Activated naive CD4-positive, alpha-beta T cell treated with anti-CD3 and anti-CD28 coated beads, Interleukin-2, amount 10 ng/mL, durations not matched to agents 7 days and 5 days (primary cell): Measurements from ENCODE around the gene FAM180B.
"Not testable (repeated sequence)": the region's sequence is repeated elsewhere in the genome, so short reads cannot be mapped to it uniquely, and the experiment has no call there.

Experiments used
- CTCF ChIA-PET: fragments of 350-600 bp; sonication (Branson Sonifier 250); formaldehyde crosslinking; loops from one replicate; lab custom pipeline; 2021; ENCODE audit warnings: antibody characterized with exemption; lab: Charles Lee
- DNase-seq: peaks from one replicate; pipeline ENCODE4 v3.0.0-alpha.2; 2020
- H3K27ac Mint-ChIP-seq: one replicate; pipeline ENCODE4 v1.8.0; 2021; ENCODE audit warnings: mild to moderate bottlenecking, moderate library complexity, mixed read lengths
- H3K27me3 Mint-ChIP-seq: one replicate; pipeline ENCODE4 v1.8.0; 2021; ENCODE audit warnings: mild to moderate bottlenecking, mixed read lengths
- H3K36me3 Mint-ChIP-seq: one replicate; pipeline ENCODE4 v1.8.0; 2021; ENCODE audit warnings: mixed read lengths
- H3K4me1 Mint-ChIP-seq: one replicate; pipeline ENCODE4 v1.8.0; 2021; ENCODE audit warnings: mixed read lengths
- H3K4me3 Mint-ChIP-seq: one replicate; pipeline ENCODE4 v1.8.0; 2021; ENCODE audit warnings: mild to moderate bottlenecking, moderate library complexity, mixed read lengths
- H3K9me3 Mint-ChIP-seq: one replicate; pipeline ENCODE4 v1.8.0; 2021; ENCODE audit warnings: mixed read lengths

FAM180B gene

DNA sequence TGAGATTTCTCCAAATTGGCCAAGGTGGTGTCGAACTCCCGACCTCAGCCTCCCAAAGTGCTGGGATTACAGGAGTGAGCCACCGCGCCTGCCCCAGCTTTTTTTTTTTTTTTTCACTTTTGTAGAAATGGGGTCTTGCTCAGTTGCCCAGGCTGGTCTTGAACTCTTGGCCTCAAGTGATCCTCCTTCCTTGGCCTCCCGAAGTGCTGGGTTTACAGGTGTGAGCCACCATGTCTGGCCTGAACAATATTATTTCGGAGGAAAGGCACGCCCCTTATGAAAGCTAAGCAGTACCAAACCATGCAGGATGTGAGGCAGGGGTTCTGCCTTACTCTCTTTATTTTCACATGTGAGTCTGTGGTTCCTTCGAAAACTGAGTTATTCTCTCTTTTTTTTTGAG lies 39.8 kb downstream of the FAM180B start:
- H3K4me3 Mint-ChIP-seq: no peak overlapping the region
- CTCF ChIA-PET: no interaction called here
- no peaks in the 10 kb centered on the region for H3K27me3 Mint-ChIP-seq
- H3K4me1 Mint-ChIP-seq: no peaks in the 10 kb centered on the region
- peaks cover 34% of the 10 kb centered on the region for H3K36me3 Mint-ChIP-seq
- DNase-seq: no peak
- no peak overlapping the region for H3K27ac Mint-ChIP-seq
- no peaks in the 10 kb centered on the region for H3K9me3 Mint-ChIP-seq

GRCh38 chr11:47628026-47628425 lies 41.5 kb downstream of the FAM180B start:
- Mint-ChIP-seq H3K36me3 (peaks cover 42% of the 10 kb centered on the region), H3K27me3 (no peaks in the 10 kb centered on the region), H3K4me1 (no peaks in the 10 kb centered on the region), H3K27ac (no peak overlapping the region), H3K9me3 (no peaks in the 10 kb centered on the region), H3K4me3 (no peak overlapping the region)
- CTCF ChIA-PET: no interaction called here
- no peak for DNase-seq

DNA sequence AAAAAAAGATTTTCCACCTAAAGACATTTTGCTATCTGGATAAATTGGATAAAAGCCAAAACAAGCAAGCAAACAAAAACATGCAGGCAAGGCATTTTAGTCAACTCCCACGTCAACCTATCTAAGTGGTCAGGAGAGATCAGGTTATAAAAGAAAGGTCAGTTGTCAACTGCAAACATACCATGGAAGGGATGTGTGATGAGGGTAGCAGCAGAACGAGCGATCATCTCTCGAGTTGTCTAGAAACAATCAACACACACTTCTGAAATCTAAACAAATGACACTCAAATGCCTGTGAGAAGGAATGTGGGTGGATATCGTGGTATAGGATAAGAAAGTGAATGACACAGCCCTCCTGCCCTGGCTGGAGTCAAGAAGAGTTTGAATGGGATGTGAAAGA lies 45.0 kb downstream of the FAM180B start:
- no peaks in the 10 kb centered on the region for H3K4me1 Mint-ChIP-seq
- H3K27ac Mint-ChIP-seq: no peak overlapping the region
- peaks cover 52% of the 10 kb centered on the region for H3K36me3 Mint-ChIP-seq
- H3K9me3 Mint-ChIP-seq: no peaks in the 10 kb centered on the region
- no peak overlapping the region for H3K4me3 Mint-ChIP-seq
- DNase-seq: no peak
- H3K27me3 Mint-ChIP-seq: no peaks in the 10 kb centered on the region
- CTCF ChIA-PET: no interaction called here

DNA sequence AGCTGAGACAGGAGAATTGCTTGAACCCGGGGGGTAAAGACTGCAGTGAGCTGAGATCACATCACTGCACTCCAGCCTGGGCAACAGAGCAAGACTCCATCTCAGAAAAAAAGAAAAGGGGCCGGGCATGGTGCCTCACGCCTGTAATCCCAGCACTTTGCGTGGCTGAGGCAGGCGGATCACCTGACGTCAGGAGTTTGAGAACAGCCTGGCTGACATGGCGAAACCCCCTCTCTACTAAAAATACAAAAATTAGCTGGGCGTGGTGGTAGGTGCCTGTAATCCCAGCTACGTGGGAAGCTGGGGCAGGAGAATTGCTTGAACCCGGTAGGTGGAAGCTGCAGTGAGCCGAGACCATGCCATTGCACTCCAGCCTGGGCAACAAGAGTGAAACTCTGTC lies 49.9 kb downstream of the FAM180B start:
- H3K27ac Mint-ChIP-seq, H3K27me3 Mint-ChIP-seq, CTCF ChIA-PET, H3K4me3 Mint-ChIP-seq, H3K9me3 Mint-ChIP-seq, DNase-seq: not testable (repeated sequence)
- Mint-ChIP-seq H3K36me3 (peaks cover 47% of the 10 kb centered on the region), H3K4me1 (peaks cover 14% of the 10 kb centered on the region)
